Activated naive CD8-positive, alpha-beta T cell treated with anti-CD3 and anti-CD28 coated beads for 36 hours (primary cell): ENCODE data around the gene TTLL7. TPM values are rescaled to one million over a fixed set of nuclear protein-coding genes. Genes with fewer than 3 reads are reported as not detected.

Experiments
- DNase-seq: peaks from one replicate; pipeline ENCODE4 v3.0.0; 2021
- H3K27ac Mint-ChIP-seq: one replicate; pipeline ENCODE4 v1.8.0; 2022; ENCODE audit warnings: mild to moderate bottlenecking, moderate library complexity, mixed read lengths
- H3K27me3 Mint-ChIP-seq: one replicate; pipeline ENCODE4 v1.8.0; 2022; ENCODE audit warnings: mild to moderate bottlenecking, mixed read lengths
- H3K36me3 Mint-ChIP-seq: one replicate; pipeline ENCODE4 v1.8.0; 2021; ENCODE audit warnings: mild to moderate bottlenecking, mixed read lengths
- H3K4me1 Mint-ChIP-seq: one replicate; pipeline ENCODE4 v1.8.0; 2021; ENCODE audit warnings: mixed read lengths
- H3K4me3 Mint-ChIP-seq: one replicate; pipeline ENCODE4 v1.8.0; 2022; ENCODE audit warnings: mild to moderate bottlenecking, moderate library complexity, mixed read lengths
- H3K9me3 Mint-ChIP-seq: one replicate; pipeline ENCODE4 v1.8.0; 2022; ENCODE audit warnings: mixed read lengths
- total RNA-seq, 2 experiments: library from RNA; stranded (reverse); gene quantifications; one replicate each; pipeline ENCODE4 v1.2.3, GENCODE V29; 2021

TTLL7 gene
- total RNA-seq, 2 experiments from 2014 or later = 0.36 to 2.7 TPM

- no peak overlapping the region for H3K27ac Mint-ChIP-seq
- peaks cover 7% of the 10 kb centered on the region for H3K36me3 Mint-ChIP-seq
- H3K9me3 Mint-ChIP-seq = no peaks in the 10 kb centered on the region
- peaks cover 7% of the 10 kb centered on the region for H3K4me1 Mint-ChIP-seq
- H3K4me3 Mint-ChIP-seq = no peak overlapping the region
- H3K27me3 Mint-ChIP-seq = no peaks in the 10 kb centered on the region
- no peak for DNase-seq
Observed at GRCh38 chr1:83849191-83850061, 149.5 kb downstream of the TTLL7 start.

- Mint-ChIP-seq H3K36me3 (peaks cover 8% of the 10 kb centered on the region), H3K4me1 (peaks cover 7% of the 10 kb centered on the region), H3K27me3 (no peaks in the 10 kb centered on the region), H3K4me3 (no peak overlapping the region), H3K27ac (no peak overlapping the region), H3K9me3 (no peaks in the 10 kb centered on the region)
- no peak for DNase-seq
Observed at GRCh38 chr1:83846138-83846537, 152.8 kb downstream of the TTLL7 start.

GRCh38 chr1:83845437-83846071 lies 153.4 kb downstream of the TTLL7 start:
- H3K27ac Mint-ChIP-seq = no peak overlapping the region

GRCh38 chr1:83844546-83844945 lies 154.4 kb downstream of the TTLL7 start:
- Mint-ChIP-seq H3K9me3 (no peaks in the 10 kb centered on the region), H3K4me3 (no peak overlapping the region), H3K27me3 (no peaks in the 10 kb centered on the region), H3K36me3 (peaks cover 8% of the 10 kb centered on the region), H3K4me1 (peaks cover under 1% of the 10 kb centered on the region), H3K27ac (no peak overlapping the region)
- no peak for DNase-seq

More at GRCh38 chr1:83845437-83846071, 153.4 kb downstream of the TTLL7 start:
- Mint-ChIP-seq H3K4me3 (no peak overlapping the region), H3K27me3 (no peaks in the 10 kb centered on the region), H3K4me1 (peaks cover 6% of the 10 kb centered on the region), H3K9me3 (no peaks in the 10 kb centered on the region), H3K36me3 (peaks cover 8% of the 10 kb centered on the region)
- no peak for DNase-seq

GRCh38 chr1:83839566-83840173 lies 159.3 kb downstream of the TTLL7 start:
- no peak for DNase-seq
- Mint-ChIP-seq H3K27ac (no peak overlapping the region), H3K4me1 (peaks cover 3% of the 10 kb centered on the region), H3K36me3 (peaks cover 3% of the 10 kb centered on the region), H3K27me3 (no peaks in the 10 kb centered on the region), H3K9me3 (no peaks in the 10 kb centered on the region), H3K4me3 (no peak overlapping the region)

GRCh38 chr1:83838573-83838972 lies 160.4 kb downstream of the TTLL7 start:
- Mint-ChIP-seq H3K4me1 (peaks cover 3% of the 10 kb centered on the region), H3K36me3 (no peaks in the 10 kb centered on the region), H3K27me3 (no peaks in the 10 kb centered on the region), H3K9me3 (no peaks in the 10 kb centered on the region), H3K27ac (no peak overlapping the region), H3K4me3 (no peak overlapping the region)
- DNase-seq = no peak

GRCh38 chr1:83836543-83836942 lies 162.4 kb downstream of the TTLL7 start:
- Mint-ChIP-seq H3K4me1 (peaks cover 3% of the 10 kb centered on the region), H3K27ac (no peak overlapping the region), H3K9me3 (no peaks in the 10 kb centered on the region), H3K4me3 (no peak overlapping the region), H3K36me3 (no peaks in the 10 kb centered on the region), H3K27me3 (no peaks in the 10 kb centered on the region)
- DNase-seq = no peak

- H3K36me3 Mint-ChIP-seq = no peaks in the 10 kb centered on the region
- H3K4me3 Mint-ChIP-seq = no peak overlapping the region
- no peaks in the 10 kb centered on the region for H3K27me3 Mint-ChIP-seq
- peaks cover 3% of the 10 kb centered on the region for H3K4me1 Mint-ChIP-seq
- H3K27ac Mint-ChIP-seq = no peak overlapping the region
- H3K9me3 Mint-ChIP-seq = no peaks in the 10 kb centered on the region
- DNase-seq = no peak
Observed at GRCh38 chr1:83834621-83835264, 164.2 kb downstream of the TTLL7 start.

- H3K9me3 Mint-ChIP-seq = peaks cover 1% of the 10 kb centered on the region
- H3K4me3 Mint-ChIP-seq = no peak overlapping the region
- DNase-seq = no peak
- no peak overlapping the region for H3K27ac Mint-ChIP-seq
- no peaks in the 10 kb centered on the region for H3K4me1 Mint-ChIP-seq
- no peaks in the 10 kb centered on the region for H3K36me3 Mint-ChIP-seq
- no peaks in the 10 kb centered on the region for H3K27me3 Mint-ChIP-seq
Observed at GRCh38 chr1:83832194-83832593, 166.7 kb downstream of the TTLL7 start.

- no peaks in the 10 kb centered on the region for H3K4me1 Mint-ChIP-seq
- H3K27me3 Mint-ChIP-seq = no peaks in the 10 kb centered on the region
- DNase-seq = no peak
- H3K9me3 Mint-ChIP-seq = peaks cover 1% of the 10 kb centered on the region
- H3K4me3 Mint-ChIP-seq = no peak overlapping the region
- H3K27ac Mint-ChIP-seq = no peak overlapping the region
- no peaks in the 10 kb centered on the region for H3K36me3 Mint-ChIP-seq
Observed at GRCh38 chr1:83829106-83829505, 169.8 kb downstream of the TTLL7 start.

- no peaks in the 10 kb centered on the region for H3K36me3 Mint-ChIP-seq
- H3K27me3 Mint-ChIP-seq = no peaks in the 10 kb centered on the region
Observed at GRCh38 chr1:83828456-83828855, 170.5 kb downstream of the TTLL7 start.

GRCh38 chr1:83827741-83828140 lies 171.2 kb downstream of the TTLL7 start:
- no peaks in the 10 kb centered on the region for H3K4me1 Mint-ChIP-seq

More at GRCh38 chr1:83828456-83828855, 170.5 kb downstream of the TTLL7 start:
- Mint-ChIP-seq H3K9me3 (peaks cover 6% of the 10 kb centered on the region), H3K27ac (no peak overlapping the region), H3K4me3 (no peak overlapping the region), H3K4me1 (no peaks in the 10 kb centered on the region)
- no peak for DNase-seq

GRCh38 chr1:83822208-83822607 lies 176.7 kb downstream of the TTLL7 start:
- no peak for DNase-seq
- H3K4me3 Mint-ChIP-seq = no peak overlapping the region
- H3K9me3 Mint-ChIP-seq = peaks cover 11% of the 10 kb centered on the region
- H3K27ac Mint-ChIP-seq = no peak overlapping the region
- no peaks in the 10 kb centered on the region for H3K4me1 Mint-ChIP-seq
- H3K27me3 Mint-ChIP-seq = no peaks in the 10 kb centered on the region
- H3K36me3 Mint-ChIP-seq = peaks cover 1% of the 10 kb centered on the region

More at GRCh38 chr1:83827741-83828140, 171.2 kb downstream of the TTLL7 start:
- Mint-ChIP-seq H3K27ac (no peak overlapping the region), H3K4me3 (no peak overlapping the region), H3K9me3 (peaks cover 6% of the 10 kb centered on the region), H3K36me3 (no peaks in the 10 kb centered on the region), H3K27me3 (no peaks in the 10 kb centered on the region)
- DNase-seq = no peak

GRCh38 chr1:83819436-83819835 lies 179.5 kb downstream of the TTLL7 start:
- Mint-ChIP-seq H3K27me3 (no peaks in the 10 kb centered on the region), H3K36me3 (peaks cover 1% of the 10 kb centered on the region), H3K4me1 (no peaks in the 10 kb centered on the region), H3K9me3 (peaks cover 11% of the 10 kb centered on the region), H3K27ac (no peak overlapping the region), H3K4me3 (no peak overlapping the region)
- DNase-seq = no peak

- peaks cover 1% of the 10 kb centered on the region for H3K36me3 Mint-ChIP-seq
- no peak overlapping the region for H3K27ac Mint-ChIP-seq
- no peak overlapping the region for H3K4me3 Mint-ChIP-seq
- peaks cover 9% of the 10 kb centered on the region for H3K9me3 Mint-ChIP-seq
- H3K27me3 Mint-ChIP-seq = no peaks in the 10 kb centered on the region
- no peak for DNase-seq
- no peaks in the 10 kb centered on the region for H3K4me1 Mint-ChIP-seq
Observed at GRCh38 chr1:83818916-83819315, 180.0 kb downstream of the TTLL7 start.
